Measurements from ENCODE around the gene GAS1. TPM values are rescaled to one million over a fixed set of nuclear protein-coding genes. Genes with fewer than 3 reads are reported as not detected.
A peak's percentile ranks its signal among the peaks of the same experiment; 100 is the strongest.

Gene GAS1
- total RNA-seq, 1 experiment from 2014 or later = 0.07 TPM

GRCh38 chr9:86948074-86948929, 996 bp upstream of the GAS1 start:
- POLR2A ChIA-PET = interaction anchor here (1.3 kb wide), 1 partner anchor 12 kb away, joined by 3 read pairs; no protein-coding TSS in a partner anchor
- no peak overlapping the region for H3K9ac ChIP-seq (ENCODE audit: low read length)
- TF ChIP-seq EZH2 (IDR thresholded peaks at IDR 0.05) (no peak), SP1 (IDR thresholded peaks at IDR 0.05; ENCODE audit: low read depth) (peak; percentile 44; the same call in 1 of the 2 replicates), ATF3 (IDR thresholded peaks at IDR 0.05) (no peak), RAD21 (IDR thresholded peaks at IDR 0.05; ENCODE audit: low read depth) (peak; percentile 41)
- TF ChIP-seq, protein P1, sequence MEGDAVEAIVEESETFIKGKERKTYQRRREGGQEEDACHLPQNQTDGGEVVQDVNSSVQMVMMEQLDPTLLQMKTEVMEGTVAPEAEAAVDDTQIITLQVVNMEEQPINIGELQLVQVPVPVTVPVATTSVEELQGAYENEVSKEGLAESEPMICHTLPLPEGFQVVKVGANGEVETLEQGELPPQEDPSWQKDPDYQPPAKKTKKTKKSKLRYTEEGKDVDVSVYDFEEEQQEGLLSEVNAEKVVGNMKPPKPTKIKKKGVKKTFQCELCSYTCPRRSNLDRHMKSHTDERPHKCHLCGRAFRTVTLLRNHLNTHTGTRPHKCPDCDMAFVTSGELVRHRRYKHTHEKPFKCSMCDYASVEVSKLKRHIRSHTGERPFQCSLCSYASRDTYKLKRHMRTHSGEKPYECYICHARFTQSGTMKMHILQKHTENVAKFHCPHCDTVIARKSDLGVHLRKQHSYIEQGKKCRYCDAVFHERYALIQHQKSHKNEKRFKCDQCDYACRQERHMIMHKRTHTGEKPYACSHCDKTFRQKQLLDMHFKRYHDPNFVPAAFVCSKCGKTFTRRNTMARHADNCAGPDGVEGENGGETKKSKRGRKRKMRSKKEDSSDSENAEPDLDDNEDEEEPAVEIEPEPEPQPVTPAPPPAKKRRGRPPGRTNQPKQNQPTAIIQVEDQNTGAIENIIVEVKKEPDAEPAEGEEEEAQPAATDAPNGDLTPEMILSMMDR (IDR thresholded peaks at IDR 0.05 in 2 of 3, conservative IDR thresholded peaks at IDR 0.05 in 1 of 3; ENCODE audit: borderline replicate concordance in 1 of 3, insufficient read depth in 1 of 3, low read depth in 2 of 3, low read length in 2 of 3) = peak; percentile 10 to 81 (median 77); a peak in 5 of 6 replicates

More at GRCh38 chr9:86948074-86948929, 996 bp upstream of the GAS1 start:
- Histone ChIP-seq H3K27ac (ENCODE audit: low read depth, low read length) (no peak overlapping the region), H3K36me3 (ENCODE audit: control insufficient read depth in 1 of 2, insufficient read depth in 2 of 2, low read length in 2 of 2) (no peaks in the 10 kb centered on the region), H3K9me3 (ENCODE audit: control insufficient read depth in 1 of 2, insufficient read depth in 1 of 2, low read depth in 1 of 2, low read length in 2 of 2) (no peaks in the 10 kb centered on the region), H3K27me3 (ENCODE audit: insufficient read depth, low read length) (peaks cover 21% of the 10 kb centered on the region), H3K9me2 (ENCODE audit: insufficient read depth) (no peaks in the 10 kb centered on the region), H4K20me1 (ENCODE audit: insufficient read depth) (no peaks in the 10 kb centered on the region; the same call in 1 of the 2 replicates), H3K4me1 (ENCODE audit: control insufficient read depth in 1 of 2, insufficient read depth in 2 of 2, low read length in 2 of 2) (peaks cover 7 to 16% of the 10 kb centered on the region in 2 experiments; a peak in 2 of 4 replicates), H3K79me2 (ENCODE audit: insufficient read depth, low read length) (no peaks in the 10 kb centered on the region), H3K4me3 (replicated peaks in 1 of 2; ENCODE audit: low read depth in 1 of 2, low read length in 2 of 2) (peak overlapping the region; percentile 47 to 57), H2AFZ (ENCODE audit: low read depth, low read length, poor library complexity, severe bottlenecking) (peak overlapping the region; percentile 16), H3K4me2 (ENCODE audit: low read length) (peak overlapping the region; percentile 86)
- ATAC-seq (peak; percentile 77), DNase-seq (ENCODE audit: low read depth, low spot score) (peak; percentile 47)
- intact Hi-C loops (cut with micrococcal nuclease) = no loop called here
- BruUV-seq (replicated peaks) = no TSS peak
- CTCF ChIA-PET = interaction anchor here (0.6 to 2.6 kb wide), 9 partner anchors 7 to 566 kb away, joined by 3 to 11 read pairs (median 4); no protein-coding TSS in a partner anchor
- RAD21 ChIA-PET (ENCODE audit: low non-redundant PET in 1 of 2, low total read pairs in 2 of 2, uncharacterized antibody in 2 of 2, unreplicated experiment in 2 of 2) = interaction anchor here (0.6 to 0.7 kb wide), 2 partner anchors 310 to 443 kb away, joined by 3 to 5 read pairs; no protein-coding TSS in a partner anchor

Data from HCT116 (cell line).